Measurements from ENCODE around the gene ANKS1B. TPM values are rescaled to one million over a fixed set of nuclear protein-coding genes. Genes with fewer than 3 reads are reported as not detected.

The ANKS1B gene
- total and polyA plus RNA-seq, 4 donors: 0.03 to 3.4 (median 0.53) TPM

- WGBS: 61% methylated on average over 8 of the region's 8 CpGs
- H3K36me3 ChIP-seq (ENCODE audit: control insufficient read depth in 4 of 4, insufficient read depth in 3 of 4, low read depth in 1 of 4, low read length in 3 of 4): no peaks in the 10 kb centered on the region
- no peaks in the 10 kb centered on the region for H3K4me1 ChIP-seq (ENCODE audit: control insufficient read depth in 4 of 4, insufficient read depth in 4 of 4, low read length in 3 of 4)
- no peak overlapping the region for H3K9ac ChIP-seq (ENCODE audit: low read depth in 1 of 2, low read length in 2 of 2)
- H3K27ac ChIP-seq (ENCODE audit: low read depth in 1 of 2, low read length in 2 of 2): no peak overlapping the region
- H3K27me3 ChIP-seq (ENCODE audit: control insufficient read depth in 4 of 4, insufficient read depth in 4 of 4, low read length in 3 of 4): no peaks in the 10 kb centered on the region
- H3K4me3 ChIP-seq (ENCODE audit: low read depth in 1 of 3, low read length in 3 of 3): no peak overlapping the region
- no peak for TF ChIP-seq GABPA (IDR thresholded peaks at IDR 0.05 in 1 of 2, conservative IDR thresholded peaks at IDR 0.05 in 1 of 2)
- no peak for TF ChIP-seq RAD21 (IDR thresholded peaks at IDR 0.05)
- no peak for TF ChIP-seq RXRA (IDR thresholded peaks at IDR 0.05)
- no peak for TF ChIP-seq HNF4G (IDR thresholded peaks at IDR 0.05)
- no peak for TF ChIP-seq YY1 (IDR thresholded peaks at IDR 0.05)
- no peak for TF ChIP-seq TAF1 (conservative IDR thresholded peaks at IDR 0.05)
- no peak for TF ChIP-seq MAX (IDR thresholded peaks at IDR 0.05)
- TF ChIP-seq HNF4A (conservative IDR thresholded peaks at IDR 0.05): no peak
- no peak for TF ChIP-seq JUND (IDR thresholded peaks at IDR 0.05)
- TF ChIP-seq SP1 (IDR thresholded peaks at IDR 0.05): no peak
- TF ChIP-seq ZBTB33 (IDR thresholded peaks at IDR 0.05): no peak
- H3K9me3 ChIP-seq (ENCODE audit: control insufficient read depth in 4 of 4, low read length in 3 of 4): no peaks in the 10 kb centered on the region
- DNase-seq (ENCODE audit: low spot score): no peak
Measured at GRCh38 chr12:99137124-99137855, 847.4 kb downstream of the ANKS1B start.

DNA sequence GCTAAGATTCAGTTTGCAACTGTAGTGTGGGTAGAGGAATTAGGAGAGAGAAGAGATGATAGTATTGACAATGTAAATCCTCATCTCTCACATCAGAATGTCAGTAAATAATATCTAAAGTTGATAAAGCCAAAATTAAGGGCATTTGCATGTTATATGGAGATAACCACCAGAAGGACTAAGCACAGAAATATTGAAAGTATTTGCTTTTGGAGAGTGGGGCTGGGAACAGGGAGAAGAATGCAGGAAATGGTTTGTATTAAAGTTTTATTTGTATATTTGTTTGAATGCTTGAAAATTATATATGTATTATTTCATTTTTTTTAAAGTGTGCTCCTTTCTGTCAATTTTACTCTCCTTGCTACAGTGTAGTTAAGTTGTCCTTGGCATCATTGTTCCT lies 848.2 kb downstream of the ANKS1B start:
- Histone ChIP-seq H3K4me3 (ENCODE audit: low read depth in 1 of 3, low read length in 3 of 3) (no peak overlapping the region), H3K9ac (ENCODE audit: low read depth in 1 of 2, low read length in 2 of 2) (no peak overlapping the region), H3K27me3 (ENCODE audit: control insufficient read depth in 4 of 4, insufficient read depth in 4 of 4, low read length in 3 of 4) (no peaks in the 10 kb centered on the region), H3K4me1 (ENCODE audit: control insufficient read depth in 4 of 4, insufficient read depth in 4 of 4, low read length in 3 of 4) (no peaks in the 10 kb centered on the region), H3K9me3 (ENCODE audit: control insufficient read depth in 4 of 4, low read length in 3 of 4) (peaks cover 0 to 3% (median 0%) of the 10 kb centered on the region in 4 donors), H3K36me3 (ENCODE audit: control insufficient read depth in 4 of 4, insufficient read depth in 3 of 4, low read depth in 1 of 4, low read length in 3 of 4) (no peaks in the 10 kb centered on the region), H3K27ac (ENCODE audit: low read depth in 1 of 2, low read length in 2 of 2) (no peak overlapping the region)
- DNase-seq (ENCODE audit: low spot score): no peak
- TF ChIP-seq JUND (IDR thresholded peaks at IDR 0.05): no peak
- TF ChIP-seq ATF3 (IDR thresholded peaks at IDR 0.05): no peak
- TF ChIP-seq MAX (IDR thresholded peaks at IDR 0.05): no peak
- TF ChIP-seq TAF1 (conservative IDR thresholded peaks at IDR 0.05): no peak
- TF ChIP-seq CTCF (IDR thresholded peaks at IDR 0.05; ENCODE audit: low read depth, low read length, missing input control): no peak
- TF ChIP-seq EGR1 (IDR thresholded peaks at IDR 0.05; ENCODE audit: low read depth in 2 of 2): no peak
- no peak for TF ChIP-seq GABPA (IDR thresholded peaks at IDR 0.05 in 1 of 2, conservative IDR thresholded peaks at IDR 0.05 in 1 of 2)
- no peak for TF ChIP-seq HNF4G (IDR thresholded peaks at IDR 0.05)
- TF ChIP-seq HNF4A (conservative IDR thresholded peaks at IDR 0.05): no peak
- TF ChIP-seq, protein P1, sequence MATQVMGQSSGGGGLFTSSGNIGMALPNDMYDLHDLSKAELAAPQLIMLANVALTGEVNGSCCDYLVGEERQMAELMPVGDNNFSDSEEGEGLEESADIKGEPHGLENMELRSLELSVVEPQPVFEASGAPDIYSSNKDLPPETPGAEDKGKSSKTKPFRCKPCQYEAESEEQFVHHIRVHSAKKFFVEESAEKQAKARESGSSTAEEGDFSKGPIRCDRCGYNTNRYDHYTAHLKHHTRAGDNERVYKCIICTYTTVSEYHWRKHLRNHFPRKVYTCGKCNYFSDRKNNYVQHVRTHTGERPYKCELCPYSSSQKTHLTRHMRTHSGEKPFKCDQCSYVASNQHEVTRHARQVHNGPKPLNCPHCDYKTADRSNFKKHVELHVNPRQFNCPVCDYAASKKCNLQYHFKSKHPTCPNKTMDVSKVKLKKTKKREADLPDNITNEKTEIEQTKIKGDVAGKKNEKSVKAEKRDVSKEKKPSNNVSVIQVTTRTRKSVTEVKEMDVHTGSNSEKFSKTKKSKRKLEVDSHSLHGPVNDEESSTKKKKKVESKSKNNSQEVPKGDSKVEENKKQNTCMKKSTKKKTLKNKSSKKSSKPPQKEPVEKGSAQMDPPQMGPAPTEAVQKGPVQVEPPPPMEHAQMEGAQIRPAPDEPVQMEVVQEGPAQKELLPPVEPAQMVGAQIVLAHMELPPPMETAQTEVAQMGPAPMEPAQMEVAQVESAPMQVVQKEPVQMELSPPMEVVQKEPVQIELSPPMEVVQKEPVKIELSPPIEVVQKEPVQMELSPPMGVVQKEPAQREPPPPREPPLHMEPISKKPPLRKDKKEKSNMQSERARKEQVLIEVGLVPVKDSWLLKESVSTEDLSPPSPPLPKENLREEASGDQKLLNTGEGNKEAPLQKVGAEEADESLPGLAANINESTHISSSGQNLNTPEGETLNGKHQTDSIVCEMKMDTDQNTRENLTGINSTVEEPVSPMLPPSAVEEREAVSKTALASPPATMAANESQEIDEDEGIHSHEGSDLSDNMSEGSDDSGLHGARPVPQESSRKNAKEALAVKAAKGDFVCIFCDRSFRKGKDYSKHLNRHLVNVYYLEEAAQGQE (IDR thresholded peaks at IDR 0.05): no peak
- TF ChIP-seq YY1 (IDR thresholded peaks at IDR 0.05): no peak
- no peak for TF ChIP-seq FOXA1 (IDR thresholded peaks at IDR 0.05)
- TF ChIP-seq RAD21 (IDR thresholded peaks at IDR 0.05): no peak
- TF ChIP-seq NR2F2 (IDR thresholded peaks at IDR 0.05): no peak
- TF ChIP-seq SP1 (IDR thresholded peaks at IDR 0.05): no peak
- no peak for TF ChIP-seq ZBTB33 (IDR thresholded peaks at IDR 0.05)
- TF ChIP-seq FOXA2 (IDR thresholded peaks at IDR 0.05): no peak
- TF ChIP-seq RXRA (IDR thresholded peaks at IDR 0.05): no peak
